NOMO-1 (cell line): ENCODE data around the gene NMNAT2.

Experiments
- DNase-seq, 2 experiments: peaks; one replicate each; lab custom pipeline; 2025; ENCODE audit not compliant: unreplicated experiment in 2 of 2; lab: John Stamatoyannopoulos, UW

Gene NMNAT2

GRCh38 chr1:183319606-183320005 lies 98.6 kb downstream of the NMNAT2 start:
- no peak for DNase-seq

GRCh38 chr1:183319051-183319450 lies 99.1 kb downstream of the NMNAT2 start:
- DNase-seq: no peak

- no peak for DNase-seq
Measured at GRCh38 chr1:183318433-183318832, 99.7 kb downstream of the NMNAT2 start.

- no peak for DNase-seq
Measured at GRCh38 chr1:183315991-183316758, 102.0 kb downstream of the NMNAT2 start.

- DNase-seq: no peak
Measured at GRCh38 chr1:183313063-183313462, 105.1 kb downstream of the NMNAT2 start.

GRCh38 chr1:183310753-183311479 lies 107.3 kb downstream of the NMNAT2 start:
- no peak for DNase-seq

- no peak for DNase-seq
Measured at GRCh38 chr1:183308719-183309118, 109.5 kb downstream of the NMNAT2 start.

GRCh38 chr1:183306317-183307042 lies 111.7 kb downstream of the NMNAT2 start:
- DNase-seq: peak in 1 of 2 experiments; percentile 2

- no peak for DNase-seq
Measured at GRCh38 chr1:183304440-183305107, 113.6 kb downstream of the NMNAT2 start.

GRCh38 chr1:183303901-183304300 lies 114.3 kb downstream of the NMNAT2 start:
- DNase-seq: no peak

GRCh38 chr1:183303323-183303645 lies 114.9 kb downstream of the NMNAT2 start:
- DNase-seq: no peak

- DNase-seq: no peak
Measured at GRCh38 chr1:183302452-183303322, 115.5 kb downstream of the NMNAT2 start.

GRCh38 chr1:183301239-183301638 lies 116.9 kb downstream of the NMNAT2 start:
- no peak for DNase-seq

GRCh38 chr1:183300828-183301227 lies 117.4 kb downstream of the NMNAT2 start:
- DNase-seq: no peak

GRCh38 chr1:183300395-183300794 lies 117.8 kb downstream of the NMNAT2 start:
- no peak for DNase-seq

- DNase-seq: no peak
Measured at GRCh38 chr1:183296782-183297181, 121.4 kb downstream of the NMNAT2 start.

GRCh38 chr1:183295521-183295920 lies 122.7 kb downstream of the NMNAT2 start:
- DNase-seq: no peak

GRCh38 chr1:183293876-183294275 lies 124.3 kb downstream of the NMNAT2 start:
- DNase-seq: no peak

GRCh38 chr1:183293241-183293640 lies 124.9 kb downstream of the NMNAT2 start:
- no peak for DNase-seq
